Skeletal muscle tissue (tissue), 4 donors: ENCODE measurements around the gene CAPZB. TPM values are rescaled to one million over a fixed set of nuclear protein-coding genes. Genes with fewer than 3 reads are reported as not detected.
"Not testable (repeated sequence)": the region's sequence is repeated elsewhere in the genome, so short reads cannot be mapped to it uniquely, and the experiment has no call there.

ENCODE experiments used
- H3K27ac ChIP-seq: one replicate; pipeline ENCODE4 v1.7.0; 2013; ENCODE audit warnings: mild to moderate bottlenecking, low read depth, low read length, inconsistent platforms
- H3K27me3 ChIP-seq, 3 donors: one replicate each; pipeline ENCODE4 v1.7.0; 2013; ENCODE audit warnings: low read length in 3 of 3; ENCODE audit not compliant: control insufficient read depth in 3 of 3, insufficient read depth in 3 of 3
- H3K36me3 ChIP-seq, 3 donors: one replicate each; pipeline ENCODE4 v1.7.0; 2013; ENCODE audit warnings: low read length in 3 of 3; ENCODE audit not compliant: control insufficient read depth in 3 of 3, insufficient read depth in 3 of 3
- H3K4me1 ChIP-seq, 3 donors: one replicate each; pipeline ENCODE4 v1.7.0; 2013; ENCODE audit warnings: low read length in 3 of 3, mild to moderate bottlenecking in 3 of 3; ENCODE audit not compliant: control insufficient read depth in 3 of 3, insufficient read depth in 3 of 3
- H3K4me3 ChIP-seq, 3 donors: one replicate each; pipeline ENCODE4 v1.7.0; 2013; ENCODE audit warnings: low read length in 3 of 3
- H3K9ac ChIP-seq, 3 donors: one replicate each; pipeline ENCODE4 v1.7.0; 2013; ENCODE audit warnings: low read length in 3 of 3, mild to moderate bottlenecking in 3 of 3, moderate library complexity in 2 of 3, low read depth in 1 of 3
- H3K9me3 ChIP-seq, 3 donors: one replicate each; pipeline ENCODE4 v1.7.0; 2013; ENCODE audit warnings: low read length in 3 of 3; ENCODE audit not compliant: control insufficient read depth in 3 of 3
- total RNA-seq: library from RNA; depleted of rRNA; stranded (reverse); fragments of >200 nt; gene quantifications from one replicate; pipeline ENCODE4 v1.2.3, GENCODE V29; 2014
- donor health status: Osteomylitis.

Gene CAPZB
- total RNA-seq, 1 donor from 2014 or later, result 67.3 TPM

DNA sequence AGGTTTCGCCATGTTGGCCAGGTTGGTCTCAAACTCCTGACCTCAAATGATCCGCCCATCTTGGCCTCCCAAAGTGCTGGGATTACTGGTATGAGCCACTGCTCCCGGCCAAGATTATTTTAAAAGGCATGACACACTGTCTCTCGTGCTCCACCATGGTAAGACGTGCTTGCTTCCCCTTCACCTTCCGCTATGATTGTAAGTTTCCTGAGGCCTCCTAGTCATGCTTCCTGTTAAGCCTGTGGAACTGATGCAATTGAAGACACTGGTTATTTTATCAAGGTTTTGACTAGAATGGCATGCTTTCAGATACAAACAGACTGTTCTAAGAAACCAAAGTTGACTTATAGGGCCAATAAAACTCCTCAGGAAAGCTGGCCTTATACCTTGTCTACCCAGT is 16.9 kb upstream of the CAPZB start:
- H3K36me3 ChIP-seq, H3K9ac ChIP-seq, H3K9me3 ChIP-seq, H3K27me3 ChIP-seq, H3K4me3 ChIP-seq, H3K27ac ChIP-seq: not testable (repeated sequence)
- H3K4me1 ChIP-seq, result peaks cover 6 to 26% (median 16%) of the 10 kb centered on the region in 3 donors

DNA sequence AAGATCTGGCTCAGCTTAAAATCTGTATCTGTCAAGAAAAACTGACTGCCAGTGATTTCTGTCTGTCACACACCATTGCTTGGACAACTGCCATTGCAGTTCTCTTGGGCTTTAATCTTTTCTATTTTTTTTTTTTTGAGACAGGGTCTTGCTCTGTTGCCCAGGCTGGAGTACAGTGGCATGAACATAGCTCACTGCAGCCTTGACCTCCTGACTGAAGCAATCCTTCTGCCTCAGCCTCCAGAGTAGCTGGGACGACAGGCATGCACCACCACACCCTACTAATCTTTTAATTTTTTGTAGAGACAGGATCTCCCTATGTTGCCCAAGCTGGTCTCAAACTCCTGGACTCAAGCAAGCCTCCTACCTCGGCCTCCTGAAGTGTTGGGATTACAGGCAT is 14.5 kb upstream of the CAPZB start:
- not testable (repeated sequence) for H3K9me3 ChIP-seq, H3K4me3 ChIP-seq, H3K27me3 ChIP-seq, H3K27ac ChIP-seq, H3K36me3 ChIP-seq, H3K9ac ChIP-seq
- H3K4me1 ChIP-seq, result peaks cover 9 to 19% (median 14%) of the 10 kb centered on the region in 3 donors

DNA sequence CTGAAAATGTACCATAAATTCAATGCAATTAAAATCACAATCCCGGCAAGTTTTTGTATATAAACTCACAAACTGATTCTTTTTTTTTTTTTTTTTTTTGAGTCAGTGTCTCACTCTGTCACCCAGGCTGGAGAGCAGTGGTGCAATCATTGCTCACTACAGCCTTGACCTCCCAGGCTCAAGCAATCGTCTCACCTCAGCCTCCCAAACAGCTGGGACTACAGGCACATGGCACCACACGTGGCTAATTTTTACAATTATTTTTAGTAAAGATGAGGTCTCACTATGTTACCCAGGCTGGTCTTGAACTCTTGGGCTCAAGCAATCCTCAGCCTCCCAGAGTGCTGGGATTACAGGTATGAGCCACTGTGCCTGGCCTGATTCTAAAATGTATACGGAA is 12.1 kb upstream of the CAPZB start:
- H3K27ac ChIP-seq, H3K27me3 ChIP-seq, H3K9ac ChIP-seq, H3K36me3 ChIP-seq, H3K9me3 ChIP-seq, H3K4me3 ChIP-seq: not testable (repeated sequence)
- H3K4me1 ChIP-seq, result peaks cover 11 to 17% (median 14%) of the 10 kb centered on the region in 3 donors

DNA sequence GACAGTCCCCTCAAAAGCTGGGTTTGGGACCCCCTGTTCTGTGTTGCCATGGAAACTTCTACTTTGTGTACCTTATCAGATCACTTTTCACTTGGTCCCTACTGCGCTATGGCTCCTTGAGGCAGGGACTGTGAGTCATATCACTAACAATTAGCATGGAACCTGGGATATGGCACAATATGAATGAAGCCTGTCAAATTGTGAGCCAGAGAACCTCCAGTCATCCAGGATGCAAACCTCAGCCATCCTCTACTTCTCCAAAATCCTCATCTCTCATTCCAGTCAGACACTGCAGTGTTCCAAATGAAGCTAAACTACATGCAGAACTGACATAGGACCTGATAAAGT is 11.2 kb upstream of the CAPZB start:
- Histone ChIP-seq H3K4me1 (peaks cover 11 to 16% (median 14%) of the 10 kb centered on the region in 3 donors), H3K27ac (peak overlapping the region; percentile 83), H3K9ac (no peak overlapping the region)

DNA sequence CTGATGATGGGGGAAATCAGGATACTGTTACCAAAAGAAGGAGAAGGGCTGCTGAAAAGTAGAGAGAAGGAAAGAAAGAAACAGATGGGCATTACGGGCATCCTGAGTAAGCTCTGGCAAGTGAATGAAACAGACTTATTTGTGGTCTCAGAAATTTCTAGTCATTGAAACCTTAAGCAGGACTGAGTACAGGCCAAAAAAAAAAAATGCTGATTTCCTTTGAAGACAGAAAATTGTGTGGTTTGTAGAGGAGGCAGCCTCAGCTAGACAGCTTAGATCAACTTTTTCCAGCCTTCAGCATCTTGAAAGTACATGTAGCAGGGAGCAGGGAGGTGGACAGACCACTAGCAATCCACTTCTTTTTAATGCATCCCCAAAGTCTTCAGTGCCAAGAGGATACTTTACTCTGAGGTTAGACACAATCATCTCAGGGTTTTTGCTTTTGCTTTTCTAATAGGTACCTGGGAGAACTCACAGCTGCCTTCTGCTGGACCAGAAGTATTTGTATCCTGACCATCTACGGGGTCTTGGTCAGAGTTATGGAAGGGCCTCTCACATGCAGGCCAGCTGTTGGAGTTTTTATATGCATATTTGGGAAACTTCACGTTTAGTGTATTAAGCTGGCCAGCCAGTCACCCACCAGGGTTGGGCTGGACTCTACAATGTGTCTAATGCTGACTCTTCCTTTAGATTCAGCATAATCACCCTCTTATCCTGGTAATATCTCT is 10.6 kb upstream of the CAPZB start:
- Histone ChIP-seq H3K27me3 (no peaks in the 10 kb centered on the region), H3K4me1 (peaks cover 11 to 16% (median 14%) of the 10 kb centered on the region in 3 donors), H3K27ac (peak overlapping the region; percentile 83), H3K36me3 (no peaks in the 10 kb centered on the region), H3K9ac (no peak overlapping the region), H3K9me3 (no peaks in the 10 kb centered on the region), H3K4me3 (no peak overlapping the region)

More for the DNA sequence above, 11.2 kb upstream of the CAPZB start:
- H3K4me3 ChIP-seq, result no peak overlapping the region
- H3K27me3 ChIP-seq, result no peaks in the 10 kb centered on the region
- H3K36me3 ChIP-seq, result no peaks in the 10 kb centered on the region
- H3K9me3 ChIP-seq, result no peaks in the 10 kb centered on the region

DNA sequence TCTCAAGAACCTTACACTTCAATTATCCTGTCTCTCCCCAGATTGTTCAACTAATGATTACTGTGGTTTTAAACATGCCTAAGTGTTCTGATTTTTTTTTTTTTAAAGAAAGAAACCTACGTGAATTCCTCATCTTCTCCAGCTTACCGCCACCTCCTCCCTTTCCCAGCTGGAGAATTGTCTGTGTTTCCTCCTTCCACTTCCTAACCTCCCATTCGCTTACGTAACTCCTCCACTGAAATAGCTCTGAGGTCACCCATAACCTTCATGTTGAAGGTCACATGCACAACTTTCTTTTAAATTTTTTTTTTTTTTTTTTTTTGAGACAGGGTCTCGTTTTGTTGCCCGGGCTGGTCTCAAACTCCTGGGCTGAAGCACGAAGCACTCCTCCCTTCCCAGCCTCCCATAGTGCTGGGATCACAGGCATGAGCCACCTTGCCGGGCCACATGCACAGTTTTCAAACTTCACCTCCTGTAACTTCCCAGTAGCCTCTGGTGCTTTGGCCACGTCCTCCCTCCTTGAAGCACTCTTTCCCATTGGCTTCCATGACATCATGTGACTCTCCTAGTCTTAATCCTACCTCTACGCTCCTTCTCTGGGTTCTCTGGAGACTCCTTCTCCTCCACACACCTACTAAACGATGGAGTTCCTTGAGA is 9.8 kb upstream of the CAPZB start:
- Histone ChIP-seq H3K9me3 (no peaks in the 10 kb centered on the region), H3K4me3 (no peak overlapping the region), H3K27ac (peak overlapping the region; percentile 83), H3K9ac (peak overlapping the region in 1 of 3 donors; percentile 45), H3K36me3 (no peaks in the 10 kb centered on the region), H3K4me1 (peaks cover 11 to 16% (median 14%) of the 10 kb centered on the region in 3 donors), H3K27me3 (no peaks in the 10 kb centered on the region)

DNA sequence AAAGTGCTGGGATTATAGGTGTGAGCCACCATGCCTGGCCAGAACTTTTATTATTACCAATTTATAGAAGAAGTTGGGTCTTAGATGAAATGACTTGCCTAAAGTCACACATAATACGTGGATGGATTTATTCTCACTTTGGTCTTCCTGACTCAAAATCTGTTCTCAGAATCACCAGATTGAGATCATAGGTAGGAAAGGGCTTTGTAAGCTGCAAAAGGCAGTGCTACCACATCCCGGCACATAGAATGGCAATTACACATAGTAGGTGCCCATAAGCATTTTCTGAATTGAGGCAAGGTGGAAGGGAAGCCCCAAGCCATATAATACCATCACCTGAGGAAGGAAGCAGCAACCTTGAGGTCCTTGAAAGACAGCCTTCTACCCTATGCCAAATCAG is 8.2 kb upstream of the CAPZB start:
- H3K9ac ChIP-seq, result no peak overlapping the region
- no peak overlapping the region for H3K4me3 ChIP-seq
- H3K36me3 ChIP-seq, result no peaks in the 10 kb centered on the region
- no peak overlapping the region for H3K27ac ChIP-seq
- H3K9me3 ChIP-seq, result no peaks in the 10 kb centered on the region
- H3K4me1 ChIP-seq, result peaks cover 11 to 16% (median 14%) of the 10 kb centered on the region in 3 donors
- H3K27me3 ChIP-seq, result no peaks in the 10 kb centered on the region

DNA sequence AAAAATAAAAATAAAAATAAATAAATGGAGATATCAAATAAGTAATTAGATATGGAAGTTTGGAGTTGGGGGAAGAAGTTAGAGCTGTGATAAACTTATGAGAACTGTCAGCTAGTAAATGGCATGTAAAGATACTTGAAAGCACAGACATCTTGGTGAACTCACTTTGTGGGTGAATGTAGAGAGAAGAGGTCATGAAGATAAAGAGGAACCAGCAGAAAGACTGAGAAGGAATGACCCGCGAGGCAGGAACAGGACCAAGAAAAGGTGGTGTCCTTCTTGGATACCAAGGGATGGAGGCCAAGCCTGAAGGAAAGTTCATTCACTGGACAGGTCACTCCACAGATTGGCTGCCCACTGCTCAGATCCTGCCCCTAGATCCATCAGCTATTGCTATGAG is 4.7 kb upstream of the CAPZB start:
- no peaks in the 10 kb centered on the region for H3K36me3 ChIP-seq
- H3K9me3 ChIP-seq, result no peaks in the 10 kb centered on the region
- no peak overlapping the region for H3K9ac ChIP-seq
- no peak overlapping the region for H3K4me3 ChIP-seq
- no peaks in the 10 kb centered on the region for H3K27me3 ChIP-seq
- H3K4me1 ChIP-seq, result peaks cover 10 to 20% (median 20%) of the 10 kb centered on the region in 3 donors
- H3K27ac ChIP-seq, result no peak overlapping the region

DNA sequence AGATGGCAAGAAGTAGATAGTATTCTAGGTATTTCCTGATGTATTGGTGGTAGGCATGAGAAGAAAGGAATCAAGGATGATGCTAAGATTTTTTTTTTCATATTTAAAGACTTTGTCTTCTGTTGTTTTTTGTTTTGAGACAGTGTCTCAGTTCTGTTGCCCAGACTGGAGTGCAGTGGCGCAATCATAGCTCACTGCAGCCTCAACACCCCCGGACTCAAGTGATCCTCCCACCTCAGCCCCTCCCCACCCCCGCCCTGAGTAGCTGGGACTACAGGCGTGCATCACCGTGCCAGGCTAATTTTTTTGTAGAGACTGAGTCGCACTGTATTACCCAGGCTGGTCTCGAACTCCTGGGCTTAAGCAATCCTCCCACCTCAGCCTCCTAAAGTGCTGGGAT is 2.8 kb upstream of the CAPZB start:
- peak overlapping the region; percentile 36 for H3K27ac ChIP-seq
- H3K4me3 ChIP-seq, result no peak overlapping the region
- no peak overlapping the region for H3K9ac ChIP-seq
- H3K9me3 ChIP-seq, result no peaks in the 10 kb centered on the region
- H3K36me3 ChIP-seq, result peaks cover 0 to 8% (median 0%) of the 10 kb centered on the region in 3 donors
- H3K27me3 ChIP-seq, result no peaks in the 10 kb centered on the region
- H3K4me1 ChIP-seq, result peaks cover 23 to 37% (median 25%) of the 10 kb centered on the region in 3 donors

DNA sequence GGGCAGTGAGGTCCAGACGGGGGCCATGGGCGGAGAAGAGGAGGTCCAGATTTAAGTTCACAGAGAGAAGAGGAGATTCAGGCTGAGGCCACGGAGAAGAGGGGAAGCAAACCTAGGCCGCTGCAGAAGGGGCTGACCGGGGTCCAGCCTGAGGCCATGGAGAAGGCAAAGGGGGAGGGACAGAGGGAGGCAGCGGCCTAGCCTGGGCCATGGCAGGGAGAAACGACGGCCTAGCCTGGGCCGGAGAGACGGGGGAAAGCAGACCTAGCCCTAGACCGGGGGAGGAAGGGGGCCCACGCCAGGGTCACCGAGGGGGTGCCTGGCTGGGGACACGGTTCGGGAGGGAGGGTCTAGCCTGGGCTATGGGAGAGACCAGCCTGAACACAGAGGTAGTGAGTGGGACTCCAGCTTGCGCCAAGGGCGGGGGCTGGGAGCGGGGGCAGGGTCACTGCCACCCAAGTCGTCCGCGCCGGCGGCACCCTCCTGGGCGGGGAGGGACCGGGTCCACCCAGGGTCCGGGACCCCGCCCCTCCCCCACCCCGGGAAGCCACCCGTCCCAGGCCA is 459 bp downstream of the CAPZB start:
- peak overlapping the region; percentile 99 for H3K27ac ChIP-seq
- H3K27me3 ChIP-seq, result no peaks in the 10 kb centered on the region
- H3K36me3 ChIP-seq, result peaks cover 0 to 8% (median 0%) of the 10 kb centered on the region in 3 donors
- H3K4me1 ChIP-seq, result peaks cover 55 to 70% (median 57%) of the 10 kb centered on the region in 3 donors
- H3K9ac ChIP-seq, result peak overlapping the region; percentile 96 to 98 (median 98)
- no peaks in the 10 kb centered on the region for H3K9me3 ChIP-seq
- peak overlapping the region; percentile 88 to 98 (median 95) for H3K4me3 ChIP-seq
